Measurements from ENCODE around the gene MRPL9.

The MRPL9 gene

DNA sequence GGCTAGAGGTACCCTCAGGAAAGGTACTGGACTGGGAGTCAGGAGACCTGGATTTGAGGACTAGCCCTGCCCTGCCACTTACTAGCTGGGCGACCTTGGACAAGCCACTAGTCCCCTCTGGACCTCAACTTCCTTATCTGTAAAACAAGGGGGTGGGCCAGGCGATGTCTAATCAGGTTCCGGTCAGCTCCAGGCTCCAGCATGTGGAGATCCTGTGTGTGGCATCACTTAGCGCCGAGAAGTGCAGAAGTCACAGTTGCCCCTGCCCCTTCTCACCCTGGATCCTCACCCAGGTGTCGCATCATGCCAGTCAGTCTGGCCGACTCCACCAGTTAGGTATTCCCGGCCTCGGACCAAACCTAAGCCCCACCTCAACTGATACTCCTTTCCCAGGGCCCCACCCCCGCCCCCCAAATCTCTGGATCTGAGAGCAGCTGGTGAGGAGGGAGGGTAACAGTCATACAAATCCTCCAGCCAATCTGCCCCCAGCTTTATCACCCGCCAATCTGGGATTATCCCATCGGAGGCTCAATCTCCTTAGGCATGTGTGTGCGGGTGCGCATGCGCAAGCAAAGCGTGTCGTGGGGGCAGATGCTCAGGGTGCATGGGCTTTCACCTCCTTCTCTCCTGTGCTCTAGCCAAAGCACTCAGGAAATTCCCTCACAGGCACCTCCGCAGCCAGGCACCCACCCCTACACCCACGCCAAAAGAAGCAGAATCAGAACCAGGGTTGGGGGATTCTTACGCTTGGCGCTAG, 52.1 kb downstream of the MRPL9 start:
- no peak for DNase-seq (ENCODE audit: low read depth)

DNA sequence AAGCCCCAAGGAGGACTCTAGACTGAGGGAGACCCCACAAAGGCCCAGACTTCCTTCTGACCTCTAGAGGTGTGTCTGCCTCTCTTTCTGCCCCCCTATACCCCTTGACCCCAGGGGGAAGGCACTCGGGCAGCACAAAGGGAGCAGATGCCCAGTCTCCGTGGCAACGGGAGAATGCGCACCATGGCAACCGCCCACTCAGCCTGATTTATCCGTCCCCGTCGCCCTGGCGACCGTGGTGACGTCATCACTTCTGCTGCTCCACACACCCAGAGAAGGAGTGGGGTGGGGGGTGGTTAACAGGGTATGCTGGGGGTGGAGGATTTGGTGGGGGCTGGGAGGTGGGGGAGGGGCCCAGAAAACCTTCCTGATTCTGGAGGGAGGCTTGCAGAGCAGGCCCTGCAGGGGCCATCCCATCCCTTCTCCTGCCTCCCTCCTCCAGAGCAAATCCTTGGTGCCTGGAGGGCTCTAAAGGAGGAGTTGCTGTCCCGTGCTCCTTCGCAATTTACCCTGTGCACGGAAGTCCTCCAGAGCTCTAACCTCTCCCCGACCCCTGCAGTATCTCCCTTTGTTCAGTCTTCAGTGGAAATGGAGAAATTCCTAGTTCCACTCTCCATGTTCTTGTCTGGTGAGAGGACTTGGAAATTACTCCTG, 53.0 kb downstream of the MRPL9 start:
- no peak for DNase-seq (ENCODE audit: low read depth)

Data from GM04504 (cell line).